ENCODE data around the gene RPS14.

Gene RPS14

DNA sequence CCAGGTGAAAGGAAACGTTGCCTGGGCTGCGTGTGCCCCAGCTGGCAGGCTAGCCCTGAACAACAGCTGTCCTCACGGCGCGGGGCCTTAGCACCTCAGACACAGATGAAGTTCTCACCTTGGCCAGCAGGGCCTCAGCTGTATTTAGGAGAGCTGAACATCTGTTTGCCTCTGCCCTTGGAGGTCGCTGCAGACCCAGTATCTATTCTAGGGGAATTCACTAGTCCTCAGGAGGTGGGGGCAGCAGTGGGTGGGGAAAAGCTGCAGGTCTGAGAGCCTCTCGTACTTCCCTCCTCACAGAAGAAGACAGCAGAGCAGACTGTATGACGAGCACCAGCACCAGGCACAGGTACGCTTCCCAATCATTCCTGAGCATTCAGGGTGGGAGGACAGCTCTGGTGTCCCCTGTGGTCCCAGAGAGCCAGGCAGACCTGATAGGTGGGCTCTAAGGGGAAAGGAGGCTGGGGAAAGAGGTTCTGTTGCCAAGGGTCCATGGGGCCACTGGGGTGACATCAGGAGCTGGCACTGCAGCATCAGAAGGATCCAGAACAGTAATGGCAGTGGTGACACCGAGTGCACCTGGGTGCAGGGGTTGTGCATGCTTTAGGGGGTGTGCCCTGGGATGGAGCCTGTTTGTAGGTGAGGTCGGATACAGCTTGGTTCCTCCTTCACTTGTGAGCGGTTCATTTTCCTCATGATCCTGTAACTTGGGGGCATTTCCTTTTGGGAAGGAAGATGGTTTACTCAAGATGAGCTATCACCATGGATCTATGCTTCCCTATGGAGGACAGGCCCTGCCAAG, 50.6 kb downstream of the RPS14 start:
- no peak for DNase-seq

DNA sequence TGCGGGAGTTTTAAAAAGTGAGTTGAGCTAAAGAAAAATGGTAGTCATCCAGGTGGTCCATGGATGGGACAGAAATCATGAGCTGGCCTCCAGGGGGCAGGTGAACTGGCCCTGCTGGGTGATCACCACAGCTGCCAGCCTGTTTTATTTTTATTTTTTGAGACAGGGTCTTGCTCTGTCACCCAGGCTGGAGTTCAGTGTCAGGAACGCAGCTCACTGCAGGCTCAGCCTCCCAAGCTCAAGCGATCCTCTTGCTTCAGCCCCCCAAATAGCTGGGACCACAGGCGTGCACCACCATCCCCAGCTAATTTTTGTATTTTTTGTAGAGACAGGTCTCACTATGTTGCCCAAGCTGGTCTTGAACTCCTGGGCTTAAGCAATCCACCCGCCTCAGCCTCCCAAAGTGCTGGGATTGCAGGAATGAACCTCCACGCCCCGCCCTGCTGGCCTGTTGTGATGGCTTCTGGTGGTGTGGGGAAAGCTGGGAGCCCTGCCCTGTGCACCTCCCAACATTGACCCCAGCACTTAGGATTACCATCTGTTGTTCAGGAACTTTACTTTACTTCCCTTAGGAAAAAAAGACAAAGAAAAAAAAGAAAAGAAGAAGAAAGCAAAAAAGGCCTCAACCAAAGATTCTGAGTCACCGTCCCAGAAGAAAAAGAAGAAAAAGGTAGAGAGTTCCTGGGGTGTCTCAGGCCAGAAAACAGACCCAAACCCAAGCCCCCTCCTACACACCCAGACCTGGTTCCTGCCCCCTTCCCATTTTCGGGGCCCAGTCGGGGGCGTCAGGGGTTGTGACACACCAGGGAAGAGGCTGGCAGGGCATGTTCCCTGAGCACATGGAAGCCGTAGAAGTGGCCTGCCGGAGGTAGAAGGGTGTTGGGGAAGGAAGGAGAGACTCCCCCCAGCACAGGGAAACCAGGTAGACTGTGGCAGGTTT, 51.5 kb downstream of the RPS14 start:
- DNase-seq: no peak

DNA sequence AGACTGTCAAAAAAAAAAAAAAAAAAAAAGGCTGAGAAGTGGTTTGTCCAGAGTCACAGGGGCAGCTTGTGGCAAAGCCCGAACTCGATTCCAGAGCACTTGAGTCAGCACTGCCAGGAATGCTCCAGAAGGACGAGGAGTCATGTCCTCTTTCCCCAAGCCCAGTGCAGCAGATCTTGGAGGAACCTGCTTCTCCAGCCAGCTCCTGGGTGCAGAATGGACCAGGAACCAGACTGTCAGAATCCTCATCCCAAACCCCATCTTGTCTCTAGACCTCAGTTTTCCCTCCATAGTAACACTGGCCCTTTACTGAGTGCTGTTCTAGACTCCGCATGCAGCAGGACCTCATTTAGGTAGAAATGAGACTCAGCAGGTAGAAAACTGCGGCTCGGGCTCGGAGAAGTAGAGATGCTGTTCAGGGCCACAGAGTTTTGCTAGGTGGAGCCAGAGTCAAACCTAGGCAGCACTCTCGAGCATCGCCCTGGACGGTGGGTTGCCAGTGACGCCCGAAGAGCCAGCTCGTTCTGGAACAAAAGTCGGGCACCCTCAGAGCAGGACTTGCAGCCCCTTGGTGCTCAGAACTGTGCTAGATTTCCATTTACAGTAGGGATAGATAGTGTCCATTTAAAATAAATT, 52.3 kb downstream of the RPS14 start:
- no peak for DNase-seq

DNA sequence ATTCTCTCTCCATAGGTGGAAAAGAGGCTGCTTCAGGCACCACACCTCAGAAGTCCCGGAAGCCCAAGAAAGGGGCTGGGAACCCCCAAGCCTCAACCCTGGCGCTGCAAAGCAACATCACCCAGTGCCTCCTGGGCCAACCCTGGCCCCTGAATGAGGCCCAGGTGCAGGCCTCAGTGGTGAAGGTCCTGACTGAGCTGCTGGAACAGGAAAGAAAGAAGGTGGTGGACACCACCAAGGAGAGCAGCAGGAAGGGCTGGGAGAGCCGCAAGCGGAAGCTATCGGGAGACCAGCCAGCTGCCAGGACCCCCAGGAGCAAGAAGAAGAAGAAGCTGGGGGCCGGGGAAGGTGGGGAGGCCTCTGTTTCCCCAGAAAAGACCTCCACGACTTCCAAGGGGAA, 53.3 kb downstream of the RPS14 start:
- no peak for DNase-seq

DNA sequence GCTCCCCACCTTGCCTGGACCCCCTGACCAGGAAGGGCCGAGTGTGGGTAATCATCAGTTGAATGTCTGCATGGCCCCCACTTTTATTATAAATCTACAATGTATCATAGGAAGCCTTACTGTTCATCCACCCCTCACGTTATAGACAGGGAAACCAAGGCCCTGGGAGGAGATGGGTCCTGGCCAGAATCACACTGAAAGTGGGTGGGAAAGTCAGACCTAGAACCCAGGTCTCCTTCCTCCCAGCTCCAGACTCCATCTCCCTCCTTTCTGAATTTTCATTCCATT, 53.9 kb downstream of the RPS14 start:
- DNase-seq: no peak

DNA sequence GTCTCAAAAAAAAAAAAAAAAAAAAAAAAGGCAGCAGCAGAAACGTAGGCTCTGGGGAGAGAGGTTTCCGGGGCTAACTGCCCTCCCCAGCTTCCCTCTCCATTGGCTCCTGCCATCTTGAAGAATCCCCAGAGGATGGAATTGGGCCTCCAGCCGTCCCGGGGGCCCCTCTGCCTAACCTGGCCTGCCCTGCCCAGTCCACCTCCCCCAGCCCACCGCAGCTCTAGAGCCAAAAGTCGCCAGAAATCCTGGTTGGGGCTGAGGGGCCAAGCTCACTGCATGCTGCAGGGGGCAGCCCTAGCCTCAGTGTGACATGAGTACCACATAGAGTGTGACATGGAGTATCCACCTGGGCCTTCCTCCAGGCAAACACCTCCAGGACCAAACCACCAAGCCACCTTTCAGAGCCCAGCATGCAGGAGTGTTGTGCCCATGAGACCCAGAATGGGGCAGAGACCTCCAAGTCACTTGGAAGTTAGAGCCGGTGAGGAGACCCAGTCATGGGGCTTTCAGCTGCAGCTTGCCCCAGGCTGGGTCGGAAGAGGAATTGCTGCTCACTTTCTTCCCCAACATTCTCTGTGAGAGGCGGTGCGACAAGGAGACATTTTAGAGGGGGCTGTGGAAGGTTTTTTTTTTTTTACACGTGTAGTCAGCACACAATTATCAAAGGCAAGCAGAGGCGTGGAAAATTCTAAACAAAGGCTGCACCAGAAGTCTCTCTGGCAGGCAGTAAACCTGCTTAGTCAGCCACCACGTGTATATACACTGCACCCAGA, 54.4 kb downstream of the RPS14 start:
- DNase-seq: no peak

DNA sequence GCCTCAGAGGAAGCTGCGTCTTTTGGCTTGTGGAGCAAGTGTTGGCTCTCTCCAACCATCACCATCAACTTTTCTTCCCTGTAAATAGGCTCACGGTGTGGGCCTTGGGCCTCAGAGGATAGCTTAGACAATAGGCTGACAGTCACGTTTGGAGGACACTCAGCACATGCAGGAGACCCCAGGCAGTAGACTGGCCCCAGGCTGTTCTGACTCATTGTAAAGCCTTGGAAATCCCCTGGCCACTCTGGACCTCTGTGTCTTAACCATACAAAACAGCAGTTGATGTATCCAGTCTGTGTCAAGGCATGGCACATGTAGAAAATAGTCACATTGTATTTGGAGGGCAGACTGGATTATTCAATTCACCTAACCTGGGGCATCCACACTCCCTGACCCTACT, 55.4 kb downstream of the RPS14 start:
- DNase-seq: no peak

DNA sequence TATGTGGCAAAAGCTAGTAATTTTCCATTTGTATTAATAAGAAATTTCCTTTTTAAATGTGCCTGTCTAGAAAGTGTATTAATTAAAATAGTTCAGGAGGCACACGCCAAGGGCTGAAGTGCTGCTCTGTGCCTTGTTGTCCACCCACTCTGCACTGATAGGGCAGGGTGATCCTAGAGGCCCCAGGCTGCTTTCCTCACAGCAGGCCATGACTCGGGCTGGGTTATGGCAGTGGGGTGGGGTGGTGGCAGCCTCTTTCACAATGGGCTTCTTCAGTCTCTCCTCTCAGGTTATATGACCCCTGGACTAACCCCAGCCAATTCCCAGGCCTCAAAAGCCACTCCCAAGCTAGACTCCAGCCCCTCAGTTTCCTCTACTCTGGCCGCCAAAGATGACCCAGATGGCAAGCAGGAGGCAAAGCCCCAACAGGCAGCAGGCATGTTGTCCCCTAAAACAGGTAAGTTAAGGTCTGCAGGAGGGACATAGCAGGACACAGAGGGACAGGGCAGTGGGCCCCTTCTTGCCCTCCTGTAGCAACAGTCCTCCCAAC, 56.4 kb downstream of the RPS14 start:
- no peak for DNase-seq

DNA sequence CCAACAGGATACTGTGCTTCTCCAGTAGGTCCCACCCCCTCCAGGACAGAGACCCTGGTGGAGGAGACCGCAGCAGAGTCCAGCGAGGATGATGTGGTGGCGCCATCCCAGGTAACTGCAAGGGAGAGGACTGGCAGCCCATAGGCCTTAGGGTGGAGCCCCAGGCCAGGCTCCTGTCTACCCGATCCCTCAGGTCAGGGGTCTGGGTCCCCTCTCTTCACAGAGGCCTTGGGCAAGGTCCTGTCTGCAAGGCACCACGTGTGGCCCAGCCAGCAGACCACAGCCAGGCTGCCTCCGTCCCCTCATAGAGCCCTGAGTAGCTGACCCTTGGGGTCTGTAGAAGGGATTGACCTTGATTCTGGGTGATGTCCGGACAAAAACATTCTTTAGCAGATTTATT, 56.9 kb downstream of the RPS14 start:
- DNase-seq: no peak

Data from activated gamma-delta T cell (primary cell).